ENCODE results near the gene KAT8.

KAT8 gene

GRCh38 chr16:31080756-31081419 lies 36.6 kb upstream of the KAT8 start:
- Mint-ChIP-seq H3K27ac (no peak overlapping the region), H3K4me1 (ENCODE audit: low read depth) (peaks cover 15% of the 10 kb centered on the region), H3K36me3 (no peaks in the 10 kb centered on the region), H3K4me3 (no peak overlapping the region), H3K9me3 (ENCODE audit: low read depth) (no peaks in the 10 kb centered on the region), H3K27me3 (no peaks in the 10 kb centered on the region)

DNA sequence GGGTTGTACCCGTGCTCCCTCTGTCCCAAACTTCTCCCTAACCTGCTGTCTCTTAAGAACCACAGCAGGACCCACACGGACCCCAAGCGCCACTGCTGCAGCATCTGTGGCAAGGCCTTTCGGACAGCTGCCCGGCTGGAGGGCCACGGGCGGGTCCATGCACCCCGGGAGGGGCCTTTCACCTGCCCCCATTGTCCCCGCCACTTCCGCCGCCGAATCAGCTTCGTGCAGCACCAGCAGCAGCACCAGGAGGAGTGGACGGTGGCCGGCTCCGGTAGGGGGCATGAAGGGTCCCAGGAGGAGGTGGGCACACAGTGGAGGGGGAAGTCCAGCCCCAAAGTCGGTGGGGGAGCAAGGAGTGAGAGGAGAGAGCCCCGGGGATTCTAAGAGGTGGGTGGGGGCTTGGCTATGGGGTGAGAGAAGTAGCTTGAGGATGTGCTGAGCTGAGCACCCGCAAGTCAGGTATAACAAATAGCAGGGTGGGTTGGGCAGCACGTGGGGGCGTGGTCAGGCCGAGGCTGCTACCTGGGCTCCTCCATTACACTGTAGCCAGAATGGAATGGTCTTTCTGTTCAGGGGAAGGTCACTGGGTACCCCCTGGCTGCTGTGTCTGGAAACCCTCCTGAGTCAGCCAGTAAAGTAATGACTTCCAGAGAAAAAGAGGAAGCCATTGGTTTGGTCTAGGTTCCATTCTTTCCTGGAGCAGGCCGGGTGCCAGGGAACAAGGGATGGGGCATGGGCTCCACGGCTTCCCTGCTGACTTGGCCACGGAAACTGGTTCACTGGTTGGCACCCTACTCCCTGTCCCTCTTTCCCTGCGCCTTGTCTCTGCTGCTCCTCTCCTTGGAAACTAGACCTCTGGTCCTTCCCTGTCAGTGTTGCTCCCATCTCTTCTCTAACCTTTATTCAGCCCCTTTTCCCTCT lies 35.8 kb upstream of the KAT8 start:
- no peaks in the 10 kb centered on the region for H3K36me3 Mint-ChIP-seq
- no peak overlapping the region for H3K4me3 Mint-ChIP-seq
- peaks cover 11% of the 10 kb centered on the region for H3K4me1 Mint-ChIP-seq (ENCODE audit: low read depth)
- no peak overlapping the region for H3K27ac Mint-ChIP-seq
- H3K9me3 Mint-ChIP-seq (ENCODE audit: low read depth), result no peaks in the 10 kb centered on the region
- no peaks in the 10 kb centered on the region for H3K27me3 Mint-ChIP-seq

- Mint-ChIP-seq H3K4me1 (ENCODE audit: low read depth) (peaks cover 11% of the 10 kb centered on the region), H3K36me3 (no peaks in the 10 kb centered on the region), H3K9me3 (ENCODE audit: low read depth) (no peaks in the 10 kb centered on the region)
These were observed 35.0 kb upstream of the KAT8 start for GRCh38 chr16:31082368-31083045.

DNA sequence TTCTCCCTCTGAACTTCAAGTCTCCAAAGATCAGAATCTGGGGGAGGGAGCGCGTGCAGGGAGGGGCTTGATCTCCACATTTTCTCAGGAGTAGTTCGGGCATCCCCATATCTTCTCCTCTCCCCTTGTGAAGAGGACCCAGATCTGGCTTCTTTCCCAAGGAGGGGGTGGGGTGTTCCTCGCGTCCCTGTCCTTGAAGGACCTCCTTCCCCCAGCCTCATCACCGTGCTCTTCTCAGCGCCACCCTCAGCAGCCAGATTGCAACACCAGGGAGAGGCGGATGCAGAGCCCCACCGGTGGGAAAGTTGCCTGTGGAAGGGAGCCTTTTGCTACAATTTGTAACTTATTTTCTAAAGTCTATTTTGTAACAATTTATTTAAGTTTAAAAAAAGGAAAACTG lies 34.4 kb upstream of the KAT8 start:
- Mint-ChIP-seq H3K4me1 (ENCODE audit: low read depth) (peaks cover 10% of the 10 kb centered on the region), H3K4me3 (no peak overlapping the region), H3K27me3 (no peaks in the 10 kb centered on the region), H3K27ac (no peak overlapping the region), H3K9me3 (ENCODE audit: low read depth) (no peaks in the 10 kb centered on the region), H3K36me3 (no peaks in the 10 kb centered on the region)

More at GRCh38 chr16:31082368-31083045, 35.0 kb upstream of the KAT8 start:
- no peaks in the 10 kb centered on the region for H3K27me3 Mint-ChIP-seq
- no peak overlapping the region for H3K27ac Mint-ChIP-seq
- H3K4me3 Mint-ChIP-seq, result no peak overlapping the region

GRCh38 chr16:31083556-31083955 lies 33.9 kb upstream of the KAT8 start:
- no peaks in the 10 kb centered on the region for H3K36me3 Mint-ChIP-seq
- H3K4me1 Mint-ChIP-seq (ENCODE audit: low read depth), result peaks cover 10% of the 10 kb centered on the region
- no peaks in the 10 kb centered on the region for H3K27me3 Mint-ChIP-seq
- H3K27ac Mint-ChIP-seq, result no peak overlapping the region
- no peaks in the 10 kb centered on the region for H3K9me3 Mint-ChIP-seq (ENCODE audit: low read depth)
- no peak overlapping the region for H3K4me3 Mint-ChIP-seq

DNA sequence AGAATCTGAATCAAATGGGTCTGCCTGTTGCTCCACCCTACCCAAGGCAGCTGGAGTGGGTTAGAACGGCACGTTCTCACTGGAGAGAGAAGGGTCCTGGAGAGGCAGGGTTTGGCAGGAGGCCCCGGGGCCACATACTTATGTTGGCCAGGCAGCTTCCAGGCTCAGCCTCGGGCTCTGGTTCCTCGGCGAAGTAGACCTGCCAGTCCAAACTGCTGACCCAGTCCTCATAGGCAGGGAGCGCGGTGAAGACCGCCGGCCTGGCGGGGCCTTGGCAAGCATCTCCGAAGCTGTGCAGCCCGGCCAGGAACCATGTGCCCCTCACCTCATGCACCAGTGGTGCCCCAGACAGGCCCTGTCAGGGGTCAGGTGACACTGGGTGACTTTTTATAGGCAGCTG lies 33.5 kb upstream of the KAT8 start:
- Mint-ChIP-seq H3K9me3 (ENCODE audit: low read depth) (no peaks in the 10 kb centered on the region), H3K36me3 (no peaks in the 10 kb centered on the region), H3K4me3 (no peak overlapping the region), H3K27ac (no peak overlapping the region), H3K4me1 (ENCODE audit: low read depth) (peaks cover 10% of the 10 kb centered on the region), H3K27me3 (no peaks in the 10 kb centered on the region)

DNA sequence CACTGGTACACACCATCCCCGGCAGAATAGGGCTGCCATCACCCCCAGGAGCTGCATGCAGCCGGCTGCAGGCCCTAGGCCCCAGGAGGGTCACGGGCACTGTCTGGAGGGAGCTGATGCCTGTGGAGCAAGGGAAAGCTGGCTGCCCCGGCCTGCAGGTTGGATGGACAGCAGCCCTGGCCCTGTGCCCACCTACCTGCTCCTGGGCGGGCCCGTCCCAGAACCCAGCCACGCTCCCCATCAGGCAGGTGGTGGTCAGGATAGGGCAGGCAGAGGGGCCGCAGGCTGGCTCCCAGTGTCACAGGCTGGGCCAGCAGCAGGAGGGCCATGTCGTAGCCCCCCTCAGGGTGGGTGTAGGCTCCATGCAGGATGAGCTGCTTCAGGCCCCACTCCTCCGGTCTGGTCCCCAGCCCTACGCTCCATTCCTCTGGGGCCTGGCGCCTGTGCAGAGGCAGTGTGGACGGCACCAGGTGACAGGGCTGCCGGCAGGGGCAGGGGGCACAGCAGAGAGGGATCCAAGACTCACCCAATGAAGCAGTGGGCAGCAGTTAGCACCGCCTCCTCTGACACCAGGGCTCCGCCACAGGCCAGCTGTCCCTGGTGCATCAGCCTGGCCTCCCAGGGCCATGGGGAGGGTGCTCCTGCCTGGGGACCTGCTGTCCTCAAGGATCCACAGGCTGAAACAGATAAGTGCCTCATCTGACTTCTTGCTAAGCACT lies 32.7 kb upstream of the KAT8 start:
- Mint-ChIP-seq H3K4me1 (ENCODE audit: low read depth) (peaks cover 7% of the 10 kb centered on the region), H3K4me3 (no peak overlapping the region), H3K36me3 (no peaks in the 10 kb centered on the region), H3K27me3 (no peaks in the 10 kb centered on the region), H3K9me3 (ENCODE audit: low read depth) (no peaks in the 10 kb centered on the region), H3K27ac (no peak overlapping the region)

DNA sequence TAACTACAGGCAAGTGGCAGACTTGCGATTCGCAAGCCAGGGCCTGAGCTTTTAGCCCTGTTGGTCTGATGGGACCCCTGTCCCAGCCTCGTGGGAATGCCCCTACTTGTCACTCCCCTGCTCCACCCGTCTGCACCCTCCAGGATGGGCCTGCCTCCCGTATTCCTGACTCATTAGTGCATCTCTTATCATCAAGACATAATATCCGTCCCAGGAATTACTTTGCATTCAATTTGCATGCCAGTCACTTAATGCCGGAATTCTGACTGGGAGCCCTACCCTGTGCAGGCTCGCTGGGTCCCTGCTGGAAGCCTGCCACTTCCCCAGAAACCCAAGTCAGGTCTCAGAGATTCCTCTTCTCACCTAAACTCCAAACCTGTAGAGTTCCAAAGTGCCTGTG lies 32.1 kb upstream of the KAT8 start:
- H3K4me3 Mint-ChIP-seq, result no peak overlapping the region
- no peaks in the 10 kb centered on the region for H3K9me3 Mint-ChIP-seq (ENCODE audit: low read depth)
- H3K27ac Mint-ChIP-seq, result no peak overlapping the region
- peaks cover 7% of the 10 kb centered on the region for H3K4me1 Mint-ChIP-seq (ENCODE audit: low read depth)
- H3K27me3 Mint-ChIP-seq, result no peaks in the 10 kb centered on the region
- H3K36me3 Mint-ChIP-seq, result no peaks in the 10 kb centered on the region

GRCh38 chr16:31085873-31086628 lies 31.4 kb upstream of the KAT8 start:
- H3K27me3 Mint-ChIP-seq, result no peaks in the 10 kb centered on the region
- peaks cover 4% of the 10 kb centered on the region for H3K4me1 Mint-ChIP-seq (ENCODE audit: low read depth)
- no peak overlapping the region for H3K27ac Mint-ChIP-seq
- H3K36me3 Mint-ChIP-seq, result no peaks in the 10 kb centered on the region
- no peak overlapping the region for H3K4me3 Mint-ChIP-seq
- no peaks in the 10 kb centered on the region for H3K9me3 Mint-ChIP-seq (ENCODE audit: low read depth)

DNA sequence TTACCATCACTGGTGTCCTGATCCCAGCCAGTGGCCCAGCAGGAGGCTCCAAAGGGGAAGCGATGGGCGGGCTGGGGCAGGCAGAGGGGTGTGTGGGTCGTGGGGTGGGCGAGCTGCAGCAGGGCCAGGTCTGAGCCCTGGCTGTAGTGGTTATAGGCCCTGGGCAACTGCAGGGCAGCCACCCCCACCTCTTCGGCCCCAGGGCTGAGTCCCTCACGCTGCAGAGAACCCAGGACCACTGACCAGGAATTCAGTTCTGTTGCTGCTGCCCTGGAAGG lies 30.9 kb upstream of the KAT8 start:
- Mint-ChIP-seq H3K36me3 (no peaks in the 10 kb centered on the region), H3K4me3 (no peak overlapping the region), H3K27me3 (no peaks in the 10 kb centered on the region), H3K4me1 (ENCODE audit: low read depth) (peaks cover 3% of the 10 kb centered on the region), H3K27ac (no peak overlapping the region), H3K9me3 (ENCODE audit: low read depth) (no peaks in the 10 kb centered on the region)

DNA sequence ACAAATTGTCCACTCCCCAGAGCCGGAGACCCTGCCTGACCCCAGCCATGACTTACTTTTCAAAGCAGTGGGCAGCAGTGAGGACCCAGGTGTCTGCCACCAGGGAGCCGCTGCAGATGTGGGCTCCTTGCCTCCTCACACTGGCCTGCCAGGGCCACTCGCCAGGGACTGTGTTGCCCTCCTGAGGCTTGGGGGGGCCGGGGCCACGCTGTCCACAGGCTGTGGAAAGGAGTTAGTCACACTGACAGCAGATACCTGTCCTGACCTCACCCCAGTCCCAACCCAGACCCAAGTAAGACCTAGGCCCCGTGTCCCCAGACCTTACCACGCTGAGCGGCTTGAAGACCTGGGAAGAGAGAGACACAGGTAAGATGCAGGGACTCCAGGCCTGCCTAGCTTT lies 30.0 kb upstream of the KAT8 start:
- Mint-ChIP-seq H3K36me3 (no peaks in the 10 kb centered on the region), H3K4me3 (no peak overlapping the region), H3K27ac (no peak overlapping the region), H3K9me3 (ENCODE audit: low read depth) (no peaks in the 10 kb centered on the region), H3K27me3 (no peaks in the 10 kb centered on the region), H3K4me1 (ENCODE audit: low read depth) (peaks cover 1% of the 10 kb centered on the region)

DNA sequence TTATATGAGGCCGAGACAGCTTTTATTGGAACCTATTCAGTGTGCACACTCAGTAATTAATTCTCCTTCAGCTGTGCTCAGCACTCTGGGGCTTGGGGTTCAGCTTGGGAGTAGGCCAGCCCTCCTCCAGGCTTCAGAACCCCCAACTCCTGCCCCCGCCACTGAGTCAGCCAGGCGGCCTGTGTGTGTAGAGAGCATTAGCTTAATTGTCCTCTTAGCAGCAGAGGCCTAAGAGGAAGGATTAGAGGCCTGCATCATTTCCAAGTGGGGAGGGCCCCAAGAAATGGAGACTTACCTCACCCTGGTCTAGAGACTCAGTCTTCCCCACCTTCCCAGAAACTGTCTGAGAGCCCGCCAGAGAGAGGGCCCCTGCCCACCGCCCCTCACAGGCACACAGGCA lies 29.5 kb upstream of the KAT8 start:
- Mint-ChIP-seq H3K4me3 (no peak overlapping the region), H3K27ac (no peak overlapping the region), H3K27me3 (no peaks in the 10 kb centered on the region), H3K36me3 (no peaks in the 10 kb centered on the region), H3K4me1 (ENCODE audit: low read depth) (peaks cover 4% of the 10 kb centered on the region), H3K9me3 (ENCODE audit: low read depth) (no peaks in the 10 kb centered on the region)

DNA sequence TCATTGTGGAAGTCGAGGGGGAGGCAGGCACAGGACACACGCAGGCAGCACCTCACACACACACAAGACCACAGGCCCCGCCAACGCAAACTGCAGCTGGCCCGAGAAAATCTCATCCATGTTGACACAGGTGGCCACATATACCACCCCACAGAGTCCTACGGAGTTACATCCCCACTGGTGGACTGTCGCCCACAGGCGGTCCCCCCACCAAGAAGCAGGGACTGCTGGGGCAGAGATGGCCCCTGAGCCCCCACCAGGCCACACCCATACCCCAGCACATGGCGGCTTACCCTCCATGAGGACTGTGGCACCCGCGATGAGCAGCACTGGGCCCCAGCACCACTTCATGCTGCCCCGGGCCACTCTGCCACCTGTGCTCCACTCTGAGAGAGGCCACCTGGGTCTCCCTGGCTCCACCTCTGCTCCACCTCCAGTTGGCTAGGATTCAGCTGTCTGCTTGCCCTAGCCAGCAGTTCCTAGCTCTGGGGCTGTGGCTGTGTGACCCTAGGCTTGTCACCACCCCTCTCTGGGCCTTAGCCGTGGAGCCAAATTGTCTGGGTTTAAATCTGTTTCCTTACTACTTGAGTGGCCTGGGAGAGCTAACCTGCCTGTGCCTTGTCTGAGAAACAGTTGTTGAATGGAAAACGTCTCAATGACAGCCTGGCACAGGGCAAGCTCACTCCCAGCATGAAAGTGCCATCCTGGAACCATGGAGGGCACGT lies 28.8 kb upstream of the KAT8 start, which contains the start of gene PRSS53:
TSS of gene PRSS53 (minus strand) at position 485 of the 725 bp plus-strand sequence. CDS start at position 351, 134 bp downstream.
- Mint-ChIP-seq H3K4me1 (ENCODE audit: low read depth) (peaks cover 5% of the 10 kb centered on the region), H3K36me3 (no peaks in the 10 kb centered on the region), H3K4me3 (no peak within 1 kb of the TSS), H3K27ac (no peak within 1 kb of the TSS), H3K27me3 (no peaks in the 10 kb centered on the region), H3K9me3 (ENCODE audit: low read depth) (no peaks in the 10 kb centered on the region)

- Mint-ChIP-seq H3K36me3 (no peaks in the 10 kb centered on the region), H3K9me3 (ENCODE audit: low read depth) (no peaks in the 10 kb centered on the region), H3K27ac (no peak overlapping the region), H3K27me3 (no peaks in the 10 kb centered on the region), H3K4me3 (no peak overlapping the region), H3K4me1 (ENCODE audit: low read depth) (peaks cover 10% of the 10 kb centered on the region)
These were observed 28.3 kb upstream of the KAT8 start for GRCh38 chr16:31089199-31089598.

Data from activated naive CD8-positive, alpha-beta T cell (primary cell).